Measurements from ENCODE around the gene PCGF1. TPM values are rescaled to one million over a fixed set of nuclear protein-coding genes. Genes with fewer than 3 reads are reported as not detected.
A peak's percentile ranks its signal among the peaks of the same experiment; 100 is the strongest.

PCGF1 gene
- total and polyA plus RNA-seq, 2 of the 13 experiments (the other 11 are each of a cell fraction or from before 2014, with no cell fraction given): 20.4 to 22.6 TPM

DNA sequence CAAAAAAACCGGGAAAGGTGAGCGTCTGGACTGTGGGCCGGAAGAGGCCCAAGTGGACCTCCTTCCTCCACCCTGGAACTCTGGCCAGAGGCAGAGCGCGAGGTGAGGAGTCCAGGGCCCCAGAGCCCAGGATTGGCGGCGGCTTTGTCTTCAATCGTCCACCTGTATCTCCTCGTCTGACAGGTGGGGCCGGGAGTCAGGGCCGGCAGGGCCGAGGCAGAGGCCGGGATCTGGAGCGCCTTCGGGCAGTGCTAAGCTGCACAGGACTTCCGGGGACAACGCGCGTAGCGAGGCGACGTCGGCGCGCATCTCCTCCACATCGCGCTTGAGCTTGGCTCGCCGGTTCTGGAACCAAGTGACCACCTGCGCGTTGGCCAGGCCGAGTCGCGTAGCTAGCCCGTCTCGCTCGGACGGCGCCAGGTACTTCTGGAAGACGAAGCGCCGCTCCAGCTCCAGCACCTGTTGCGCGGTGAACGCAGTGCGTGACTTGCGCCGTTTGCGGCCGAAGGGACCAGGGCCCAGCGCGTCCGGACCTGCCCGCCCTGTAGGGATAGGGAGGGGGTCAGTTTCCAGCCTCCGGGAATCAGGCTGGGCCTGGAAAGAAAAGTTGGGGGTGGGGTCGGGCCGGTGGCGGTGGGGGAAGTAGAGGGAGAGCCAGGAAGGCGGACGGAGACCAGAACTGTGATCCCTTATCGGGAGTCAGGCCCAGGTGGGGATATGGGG lies 9.6 kb downstream of the PCGF1 start (continued):
- no peak for TF ChIP-seq NFKBIZ (CRISPR knock-in tag; IDR thresholded peaks at IDR 0.05)
- TF ChIP-seq, protein P1, sequence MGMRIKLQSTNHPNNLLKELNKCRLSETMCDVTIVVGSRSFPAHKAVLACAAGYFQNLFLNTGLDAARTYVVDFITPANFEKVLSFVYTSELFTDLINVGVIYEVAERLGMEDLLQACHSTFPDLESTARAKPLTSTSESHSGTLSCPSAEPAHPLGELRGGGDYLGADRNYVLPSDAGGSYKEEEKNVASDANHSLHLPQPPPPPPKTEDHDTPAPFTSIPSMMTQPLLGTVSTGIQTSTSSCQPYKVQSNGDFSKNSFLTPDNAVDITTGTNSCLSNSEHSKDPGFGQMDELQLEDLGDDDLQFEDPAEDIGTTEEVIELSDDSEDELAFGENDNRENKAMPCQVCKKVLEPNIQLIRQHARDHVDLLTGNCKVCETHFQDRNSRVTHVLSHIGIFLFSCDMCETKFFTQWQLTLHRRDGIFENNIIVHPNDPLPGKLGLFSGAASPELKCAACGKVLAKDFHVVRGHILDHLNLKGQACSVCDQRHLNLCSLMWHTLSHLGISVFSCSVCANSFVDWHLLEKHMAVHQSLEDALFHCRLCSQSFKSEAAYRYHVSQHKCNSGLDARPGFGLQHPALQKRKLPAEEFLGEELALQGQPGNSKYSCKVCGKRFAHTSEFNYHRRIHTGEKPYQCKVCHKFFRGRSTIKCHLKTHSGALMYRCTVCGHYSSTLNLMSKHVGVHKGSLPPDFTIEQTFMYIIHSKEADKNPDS (CRISPR knock-in tag; IDR thresholded peaks at IDR 0.05): 0 out of 2 replicates have a peak, but pooled peaks have one; percentile 10
- no peak for TF ChIP-seq ZNF775 (CRISPR knock-in tag; IDR thresholded peaks at IDR 0.05; ENCODE audit: borderline replicate concordance)
- TF ChIP-seq, protein P2, sequence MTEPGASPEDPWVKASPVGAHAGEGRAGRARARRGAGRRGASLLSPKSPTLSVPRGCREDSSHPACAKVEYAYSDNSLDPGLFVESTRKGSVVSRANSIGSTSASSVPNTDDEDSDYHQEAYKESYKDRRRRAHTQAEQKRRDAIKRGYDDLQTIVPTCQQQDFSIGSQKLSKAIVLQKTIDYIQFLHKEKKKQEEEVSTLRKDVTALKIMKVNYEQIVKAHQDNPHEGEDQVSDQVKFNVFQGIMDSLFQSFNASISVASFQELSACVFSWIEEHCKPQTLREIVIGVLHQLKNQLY (CRISPR knock-in tag; IDR thresholded peaks at IDR 0.05): no peak
- peak; percentile 22; the same call in 1 of the 2 replicates for TF ChIP-seq PAWR (CRISPR knock-in tag; IDR thresholded peaks at IDR 0.05; ENCODE audit: borderline replicate concordance)
- TF ChIP-seq ZNF720 (CRISPR knock-in tag; IDR thresholded peaks at IDR 0.05): no peak
- TF ChIP-seq ZFP90 (CRISPR knock-in tag; IDR thresholded peaks at IDR 0.05; ENCODE audit: borderline replicate concordance): 0 out of 2 replicates have a peak, but pooled peaks have one; percentile 31
- TF ChIP-seq, protein P3, sequence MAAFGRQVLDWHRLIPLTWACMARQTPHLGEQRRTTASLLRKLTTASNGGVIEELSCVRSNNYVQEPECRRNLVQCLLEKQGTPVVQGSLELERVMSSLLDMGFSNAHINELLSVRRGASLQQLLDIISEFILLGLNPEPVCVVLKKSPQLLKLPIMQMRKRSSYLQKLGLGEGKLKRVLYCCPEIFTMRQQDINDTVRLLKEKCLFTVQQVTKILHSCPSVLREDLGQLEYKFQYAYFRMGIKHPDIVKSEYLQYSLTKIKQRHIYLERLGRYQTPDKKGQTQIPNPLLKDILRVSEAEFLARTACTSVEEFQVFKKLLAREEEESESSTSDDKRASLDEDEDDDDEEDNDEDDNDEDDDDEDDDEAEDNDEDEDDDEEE (CRISPR knock-in tag; IDR thresholded peaks at IDR 0.05): 0 out of 2 replicates have a peak, but pooled peaks have one; percentile 48
- 0 out of 2 replicates have a peak, but pooled peaks have one; percentile 24 for TF ChIP-seq ZNF562 (CRISPR knock-in tag; IDR thresholded peaks at IDR 0.05; ENCODE audit: borderline replicate concordance)
- peak; percentile 24; the same call in 1 of the 2 replicates for TF ChIP-seq SALL1 (CRISPR knock-in tag; IDR thresholded peaks at IDR 0.05)
- TF ChIP-seq, protein P4, sequence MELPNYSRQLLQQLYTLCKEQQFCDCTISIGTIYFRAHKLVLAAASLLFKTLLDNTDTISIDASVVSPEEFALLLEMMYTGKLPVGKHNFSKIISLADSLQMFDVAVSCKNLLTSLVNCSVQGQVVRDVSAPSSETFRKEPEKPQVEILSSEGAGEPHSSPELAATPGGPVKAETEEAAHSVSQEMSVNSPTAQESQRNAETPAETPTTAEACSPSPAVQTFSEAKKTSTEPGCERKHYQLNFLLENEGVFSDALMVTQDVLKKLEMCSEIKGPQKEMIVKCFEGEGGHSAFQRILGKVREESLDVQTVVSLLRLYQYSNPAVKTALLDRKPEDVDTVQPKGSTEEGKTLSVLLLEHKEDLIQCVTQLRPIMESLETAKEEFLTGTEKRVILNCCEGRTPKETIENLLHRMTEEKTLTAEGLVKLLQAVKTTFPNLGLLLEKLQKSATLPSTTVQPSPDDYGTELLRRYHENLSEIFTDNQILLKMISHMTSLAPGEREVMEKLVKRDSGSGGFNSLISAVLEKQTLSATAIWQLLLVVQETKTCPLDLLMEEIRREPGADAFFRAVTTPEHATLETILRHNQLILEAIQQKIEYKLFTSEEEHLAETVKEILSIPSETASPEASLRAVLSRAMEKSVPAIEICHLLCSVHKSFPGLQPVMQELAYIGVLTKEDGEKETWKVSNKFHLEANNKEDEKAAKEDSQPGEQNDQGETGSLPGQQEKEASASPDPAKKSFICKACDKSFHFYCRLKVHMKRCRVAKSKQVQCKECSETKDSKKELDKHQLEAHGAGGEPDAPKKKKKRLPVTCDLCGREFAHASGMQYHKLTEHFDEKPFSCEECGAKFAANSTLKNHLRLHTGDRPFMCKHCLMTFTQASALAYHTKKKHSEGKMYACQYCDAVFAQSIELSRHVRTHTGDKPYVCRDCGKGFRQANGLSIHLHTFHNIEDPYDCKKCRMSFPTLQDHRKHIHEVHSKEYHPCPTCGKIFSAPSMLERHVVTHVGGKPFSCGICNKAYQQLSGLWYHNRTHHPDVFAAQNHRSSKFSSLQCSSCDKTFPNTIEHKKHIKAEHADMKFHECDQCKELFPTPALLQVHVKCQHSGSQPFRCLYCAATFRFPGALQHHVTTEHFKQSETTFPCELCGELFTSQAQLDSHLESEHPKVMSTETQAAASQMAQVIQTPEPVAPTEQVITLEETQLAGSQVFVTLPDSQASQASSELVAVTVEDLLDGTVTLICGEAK (IDR thresholded peaks at IDR 0.05): no peak
- TF ChIP-seq, protein P4 (CRISPR knock-in tag; IDR thresholded peaks at IDR 0.05): peak; percentile 30; the same call in 1 of the 2 replicates
- TF ChIP-seq, protein P5, sequence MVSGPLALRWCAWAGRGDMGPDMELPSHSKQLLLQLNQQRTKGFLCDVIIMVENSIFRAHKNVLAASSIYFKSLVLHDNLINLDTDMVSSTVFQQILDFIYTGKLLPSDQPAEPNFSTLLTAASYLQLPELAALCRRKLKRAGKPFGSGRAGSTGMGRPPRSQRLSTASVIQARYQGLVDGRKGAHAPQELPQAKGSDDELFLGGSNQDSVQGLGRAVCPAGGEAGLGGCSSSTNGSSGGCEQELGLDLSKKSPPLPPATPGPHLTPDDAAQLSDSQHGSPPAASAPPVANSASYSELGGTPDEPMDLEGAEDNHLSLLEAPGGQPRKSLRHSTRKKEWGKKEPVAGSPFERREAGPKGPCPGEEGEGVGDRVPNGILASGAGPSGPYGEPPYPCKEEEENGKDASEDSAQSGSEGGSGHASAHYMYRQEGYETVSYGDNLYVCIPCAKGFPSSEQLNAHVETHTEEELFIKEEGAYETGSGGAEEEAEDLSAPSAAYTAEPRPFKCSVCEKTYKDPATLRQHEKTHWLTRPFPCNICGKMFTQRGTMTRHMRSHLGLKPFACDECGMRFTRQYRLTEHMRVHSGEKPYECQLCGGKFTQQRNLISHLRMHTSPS (CRISPR knock-in tag; IDR thresholded peaks at IDR 0.05; ENCODE audit: low read depth): peak; percentile 65; the same call in 1 of the 2 replicates
